ENCODE measurements around the gene PRR36.

The PRR36 gene

DNA sequence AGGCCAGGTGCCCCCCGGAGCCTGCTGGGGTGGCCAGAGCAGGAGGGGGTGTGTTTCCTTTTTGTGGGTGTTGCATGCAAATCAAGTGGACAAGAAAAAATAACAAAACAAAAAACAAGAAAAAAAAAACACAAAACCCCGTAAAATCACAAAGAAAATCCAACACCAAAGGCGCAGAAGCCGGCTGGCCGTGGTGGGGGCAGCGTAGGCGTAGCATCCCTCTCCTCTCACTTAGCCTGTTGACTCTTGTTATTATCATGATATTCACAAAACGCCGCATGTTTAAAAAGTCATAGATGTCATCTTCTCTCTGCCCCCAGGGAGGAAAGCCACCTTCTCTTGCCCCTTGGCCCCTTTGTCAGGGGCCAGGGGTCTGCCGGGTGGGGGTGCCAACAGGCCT lies 39.5 kb upstream of the PRR36 start:
- H3K4me3 ChIP-seq (ENCODE audit: low read depth, low read length) = no peak overlapping the region
- no peak for TF ChIP-seq CTCF (IDR thresholded peaks at IDR 0.05; ENCODE audit: insufficient read depth, low read length, missing control alignments)
- DNase-seq (ENCODE audit: low read depth, low spot score) = no peak
- CTCF ChIA-PET = no interaction called here
- POLR2A ChIA-PET = no interaction called here

DNA sequence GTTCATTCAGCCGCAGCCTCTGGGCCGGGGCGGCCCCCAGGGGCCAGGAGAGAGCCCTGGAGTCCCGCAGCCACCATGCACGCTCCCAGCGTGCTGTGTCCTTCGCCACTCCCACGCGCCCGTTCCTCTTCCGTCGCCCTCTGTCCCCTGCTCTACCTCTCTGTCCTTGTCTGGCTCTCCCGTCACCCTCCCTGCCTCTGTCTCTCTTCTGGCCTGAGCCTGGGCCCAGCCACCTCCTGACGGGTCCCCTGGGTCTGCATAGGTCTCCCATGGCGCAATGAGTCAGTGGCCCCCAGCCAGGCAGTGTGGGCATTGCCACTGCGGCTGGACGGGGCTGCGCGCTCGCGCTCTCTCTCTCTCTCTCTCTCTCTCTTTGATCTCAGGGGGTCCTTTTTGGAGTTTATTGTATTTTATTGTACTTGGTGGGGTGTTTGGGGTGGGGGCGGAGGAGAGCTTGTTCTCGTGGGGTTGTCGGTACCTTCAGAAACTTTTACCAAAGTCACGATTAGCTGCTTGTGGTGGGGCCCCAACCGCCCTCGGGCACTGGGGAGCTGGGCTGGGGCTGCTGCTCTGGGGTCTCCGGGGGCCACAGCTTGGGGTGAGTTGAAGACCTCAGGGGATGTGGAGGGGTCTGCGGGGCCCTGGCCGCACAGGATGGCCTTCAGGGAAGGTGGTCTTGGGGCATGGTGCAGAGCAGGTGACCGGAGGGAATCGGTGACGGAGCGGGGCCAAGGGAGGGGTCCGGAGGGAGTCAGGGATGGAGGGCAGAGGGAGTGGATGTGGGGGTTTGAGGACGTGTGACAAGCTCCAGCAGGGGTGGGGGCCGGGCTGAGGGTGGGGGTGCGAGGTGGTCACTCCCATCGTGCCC lies 38.7 kb upstream of the PRR36 start:
- no peak for DNase-seq (ENCODE audit: low read depth, low spot score)
- no peak for TF ChIP-seq CTCF (IDR thresholded peaks at IDR 0.05; ENCODE audit: insufficient read depth, low read length, missing control alignments)
- POLR2A ChIA-PET = no interaction called here
- CTCF ChIA-PET = interaction anchor here (1.4 kb wide), 1 partner anchor 9 kb away, joined by 3 read pairs; the partner anchor contains the start of gene MAP2K7
- no peak overlapping the region for H3K4me3 ChIP-seq (ENCODE audit: low read depth, low read length)

DNA sequence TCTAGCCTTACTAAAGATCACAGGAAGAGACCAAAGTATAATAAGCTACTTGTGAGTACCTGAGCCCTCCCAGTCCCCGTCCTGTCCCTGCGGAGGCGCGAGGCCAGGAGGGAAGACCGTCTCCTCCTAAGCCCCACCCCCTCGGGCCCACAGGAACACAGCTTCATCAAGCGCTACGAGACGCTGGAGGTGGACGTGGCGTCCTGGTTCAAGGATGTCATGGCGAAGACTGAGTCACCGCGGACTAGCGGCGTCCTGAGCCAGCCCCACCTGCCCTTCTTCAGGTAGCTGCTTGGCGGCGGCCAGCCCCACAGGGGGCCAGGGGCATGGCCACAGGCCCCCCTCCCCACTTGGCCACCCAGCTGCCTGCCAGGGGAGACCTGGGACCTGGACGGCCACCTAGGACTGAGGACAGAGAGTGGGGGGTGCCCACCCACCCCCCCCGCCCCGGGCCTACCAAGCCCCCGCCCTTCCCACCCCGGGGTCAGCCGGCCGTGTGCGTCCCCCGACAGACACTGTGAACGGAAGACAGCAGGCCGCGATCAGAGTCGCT lies 38.0 kb upstream of the PRR36 start:
- no peak for DNase-seq (ENCODE audit: low read depth, low spot score)
- CTCF ChIA-PET = interaction anchor here (1.4 kb wide), 1 partner anchor 9 kb away, joined by 3 read pairs; the partner anchor contains the start of gene MAP2K7
- TF ChIP-seq CTCF (IDR thresholded peaks at IDR 0.05; ENCODE audit: insufficient read depth, low read length, missing control alignments) = no peak
- no peak overlapping the region for H3K4me3 ChIP-seq (ENCODE audit: low read depth, low read length)
- POLR2A ChIA-PET = interaction anchor here (1.0 kb wide), 2 partner anchors 8 to 9 kb away, joined by 3 to 7 read pairs; partner anchors contain the start of genes MAP2K7 and SNAPC2

GRCh38 chr19:7911508-7912143 lies 37.4 kb upstream of the PRR36 start:
- H3K4me3 ChIP-seq (ENCODE audit: low read depth, low read length) = no peak overlapping the region
- TF ChIP-seq CTCF (IDR thresholded peaks at IDR 0.05; ENCODE audit: insufficient read depth, low read length, missing control alignments) = no peak
- ChIA-PET POLR2A (interaction anchor here (1.0 kb wide), 2 partner anchors 8 to 9 kb away, joined by 3 to 7 read pairs; partner anchors contain the start of genes MAP2K7 and SNAPC2), CTCF (interaction anchor here (1.1 kb wide), 1 partner anchor 9 kb away, joined by 4 read pairs; the partner anchor contains the start of gene SNAPC2)
- no peak for DNase-seq (ENCODE audit: low read depth, low spot score)

- H3K4me3 ChIP-seq (ENCODE audit: low read depth, low read length) = no peak overlapping the region
- ChIA-PET POLR2A (no interaction called here), CTCF (interaction anchor here (1.0 to 1.1 kb wide), 2 partner anchors 10 to 42 kb away, joined by 3 to 4 read pairs; partner anchors contain the start of gene SNAPC2)
- DNase-seq (ENCODE audit: low read depth, low spot score) = no peak
- no peak for TF ChIP-seq CTCF (IDR thresholded peaks at IDR 0.05; ENCODE audit: insufficient read depth, low read length, missing control alignments)
These were observed 36.4 kb upstream of the PRR36 start for GRCh38 chr19:7910321-7911161.

Data from AG04449 (cell line).